Measurements from ENCODE around the gene MSLN. TPM values are rescaled to one million over a fixed set of nuclear protein-coding genes. Genes with fewer than 3 reads are reported as not detected.
"Not testable (repeated sequence)": the region's sequence is repeated elsewhere in the genome, so short reads cannot be mapped to it uniquely, and the experiment has no call there.

The MSLN gene
- total RNA-seq, 1 experiment from 2014 or later, result 6.5 TPM

- DNase-seq (ENCODE audit: low spot score), result no peak
Observed at GRCh38 chr16:734981-735881, 25.3 kb upstream of the MSLN start.

GRCh38 chr16:735982-736453 lies 24.5 kb upstream of the MSLN start:
- no peak for DNase-seq (ENCODE audit: low spot score)

- DNase-seq (ENCODE audit: low spot score), result no peak
Observed at GRCh38 chr16:736936-737481, 23.5 kb upstream of the MSLN start.

- no peak for DNase-seq (ENCODE audit: low spot score)
Observed at GRCh38 chr16:739560-740458, 20.7 kb upstream of the MSLN start.

- DNase-seq (ENCODE audit: low spot score), result no peak
Observed at GRCh38 chr16:740459-740763, 20.1 kb upstream of the MSLN start.

GRCh38 chr16:740764-741505 lies 19.6 kb upstream of the MSLN start, which contains the start of gene CIAO3:
Gene CIAO3 (minus strand): TSS chr16:740997. CDS start chr16:740985, 12 bp downstream.
- peak; percentile 82 for DNase-seq (ENCODE audit: low spot score)

GRCh38 chr16:741986-742629 lies 18.4 kb upstream of the MSLN start:
- no peak for DNase-seq (ENCODE audit: low spot score)

GRCh38 chr16:742894-743293 lies 17.6 kb upstream of the MSLN start:
- not testable (repeated sequence) for DNase-seq (ENCODE audit: low spot score)

- no peak for DNase-seq (ENCODE audit: low spot score)
Observed at GRCh38 chr16:743794-744500, 16.6 kb upstream of the MSLN start.

- DNase-seq (ENCODE audit: low spot score), result no peak
Observed at GRCh38 chr16:745739-746138, 14.8 kb upstream of the MSLN start.

- no peak for DNase-seq (ENCODE audit: low spot score)
Observed at GRCh38 chr16:746637-747036, 13.9 kb upstream of the MSLN start.

- no peak for DNase-seq (ENCODE audit: low spot score)
Observed at GRCh38 chr16:747978-748746, 12.4 kb upstream of the MSLN start.

- no peak for DNase-seq (ENCODE audit: low spot score)
Observed at GRCh38 chr16:749010-749409, 11.5 kb upstream of the MSLN start.

GRCh38 chr16:750485-750884 lies 10.0 kb upstream of the MSLN start:
- DNase-seq (ENCODE audit: low spot score), result no peak

- no peak for DNase-seq (ENCODE audit: low spot score)
Observed at GRCh38 chr16:751152-752006, 9.2 kb upstream of the MSLN start.

- DNase-seq (ENCODE audit: low spot score), result no peak
Observed at GRCh38 chr16:752007-752312, 8.6 kb upstream of the MSLN start.

- not testable (repeated sequence) for DNase-seq (ENCODE audit: low spot score)
Observed at GRCh38 chr16:754121-754607, 6.4 kb upstream of the MSLN start.

GRCh38 chr16:754656-755055 lies 5.9 kb upstream of the MSLN start:
- DNase-seq (ENCODE audit: low spot score), result no peak

- DNase-seq (ENCODE audit: low spot score), result no peak
Observed at GRCh38 chr16:756428-756827, 4.1 kb upstream of the MSLN start.

All from A172 (cell line).